ENCODE measurements around the gene HINT1. TPM values are rescaled to one million over a fixed set of nuclear protein-coding genes. Genes with fewer than 3 reads are reported as not detected.

The HINT1 gene
- total RNA-seq, 1 experiment from 2014 or later: 393 TPM

GRCh38 chr5:131150408-131150807 lies 14.6 kb downstream of the HINT1 start:
- no peaks in the 10 kb centered on the region for H3K27me3 ChIP-seq (replicated peaks; ENCODE audit: insufficient read depth, low read depth, low read length, poor library complexity)
- H3K4me3 ChIP-seq (ENCODE audit: low read depth, low read length, poor library complexity, severe bottlenecking): no peak overlapping the region
- no TSS peak for BruUV-seq (replicated peaks)
- intact Hi-C loops (cut with micrococcal nuclease; ENCODE audit: unreplicated experiment): no loop called here
- ChIA-PET POLR2A (ENCODE audit: low non-redundant PET) (no interaction called here), CTCF (no interaction called here)
- no peak for DNase-seq (ENCODE audit: low spot score)
- H3K9me3 ChIP-seq (ENCODE audit: low read depth, low read length, poor library complexity, severe bottlenecking): no peaks in the 10 kb centered on the region
- no peak overlapping the region for H3K27ac ChIP-seq (ENCODE audit: low read depth, low read length, poor library complexity, severe bottlenecking)
- no peaks in the 10 kb centered on the region for H3K36me3 ChIP-seq (ENCODE audit: insufficient read depth, low read length, poor library complexity, severe bottlenecking)
- TF ChIP-seq EZH2 (IDR thresholded peaks at IDR 0.05; ENCODE audit: borderline replicate concordance, low read depth, low read length, poor library complexity, severe bottlenecking): no peak
- TF ChIP-seq CTCF (conservative IDR thresholded peaks at IDR 0.05; ENCODE audit: low read depth, low read length): no peak
- H3K4me1 ChIP-seq (ENCODE audit: insufficient read depth, low read length, poor library complexity, severe bottlenecking): no peaks in the 10 kb centered on the region

GRCh38 chr5:131148835-131149234 lies 16.2 kb downstream of the HINT1 start:
- TF ChIP-seq EZH2 (IDR thresholded peaks at IDR 0.05; ENCODE audit: borderline replicate concordance, low read depth, low read length, poor library complexity, severe bottlenecking) (no peak), CTCF (conservative IDR thresholded peaks at IDR 0.05; ENCODE audit: low read depth, low read length) (no peak)
- Histone ChIP-seq H3K27ac (ENCODE audit: low read depth, low read length, poor library complexity, severe bottlenecking) (no peak overlapping the region), H3K4me1 (ENCODE audit: insufficient read depth, low read length, poor library complexity, severe bottlenecking) (no peaks in the 10 kb centered on the region), H3K36me3 (ENCODE audit: insufficient read depth, low read length, poor library complexity, severe bottlenecking) (no peaks in the 10 kb centered on the region), H3K9me3 (ENCODE audit: low read depth, low read length, poor library complexity, severe bottlenecking) (no peaks in the 10 kb centered on the region), H3K4me3 (ENCODE audit: low read depth, low read length, poor library complexity, severe bottlenecking) (no peak overlapping the region), H3K27me3 (replicated peaks; ENCODE audit: insufficient read depth, low read depth, low read length, poor library complexity) (no peaks in the 10 kb centered on the region)
- DNase-seq (ENCODE audit: low spot score): no peak
- intact Hi-C loops (cut with micrococcal nuclease; ENCODE audit: unreplicated experiment): no loop called here
- POLR2A ChIA-PET (ENCODE audit: low non-redundant PET): no interaction called here
- no TSS peak for BruUV-seq (replicated peaks)
- CTCF ChIA-PET: no interaction called here

- DNase-seq (ENCODE audit: low spot score): no peak
- BruUV-seq (replicated peaks): no TSS peak
- Histone ChIP-seq H3K36me3 (ENCODE audit: insufficient read depth, low read length, poor library complexity, severe bottlenecking) (no peaks in the 10 kb centered on the region), H3K27me3 (replicated peaks; ENCODE audit: insufficient read depth, low read depth, low read length, poor library complexity) (peaks cover 5% of the 10 kb centered on the region), H3K27ac (ENCODE audit: low read depth, low read length, poor library complexity, severe bottlenecking) (no peak overlapping the region), H3K9me3 (ENCODE audit: low read depth, low read length, poor library complexity, severe bottlenecking) (no peaks in the 10 kb centered on the region), H3K4me3 (ENCODE audit: low read depth, low read length, poor library complexity, severe bottlenecking) (no peak overlapping the region), H3K4me1 (ENCODE audit: insufficient read depth, low read length, poor library complexity, severe bottlenecking) (no peaks in the 10 kb centered on the region)
- TF ChIP-seq CTCF (conservative IDR thresholded peaks at IDR 0.05; ENCODE audit: low read depth, low read length): no peak
- TF ChIP-seq EZH2 (IDR thresholded peaks at IDR 0.05; ENCODE audit: borderline replicate concordance, low read depth, low read length, poor library complexity, severe bottlenecking): no peak
- intact Hi-C loops (cut with micrococcal nuclease; ENCODE audit: unreplicated experiment): no loop called here
- CTCF ChIA-PET: no interaction called here
- POLR2A ChIA-PET (ENCODE audit: low non-redundant PET): no interaction called here
Observed at GRCh38 chr5:131147258-131147657, 17.8 kb downstream of the HINT1 start.
